H1 (cell line): ENCODE results near the gene NCR2. TPM values are rescaled to one million over a fixed set of nuclear protein-coding genes. Genes with fewer than 3 reads are reported as not detected.

Source experiments
- CHD7 ChIP-seq: fragments of 300-600 bp; sonication (generic); IDR thresholded peaks from 2 replicates; pipeline ENCODE4 v1.7.1; 2012; ENCODE audit warnings: low read length, moderate library complexity, mild to moderate bottlenecking, inconsistent platforms; ENCODE audit not compliant: insufficient replicate concordance
- FOSL1 ChIP-seq: IDR thresholded peaks from 2 replicates; pipeline ENCODE4 v1.6.1; 2011; ENCODE audit warnings: mild to moderate bottlenecking, low read depth, low read length, moderate library complexity; ENCODE audit not compliant: insufficient read depth
- HDAC2 ChIP-seq, 2 experiments: fragments of 300-600 bp in 1 of 2; sonication (generic) in 1 of 2; IDR thresholded peaks; 2 replicates each; pipeline ENCODE4 v1.6.1; 2011 to 2012; ENCODE audit warnings: low read depth in 2 of 2, low read length in 2 of 2, mild to moderate bottlenecking in 2 of 2, moderate library complexity in 2 of 2, borderline replicate concordance in 1 of 2, inconsistent platforms in 1 of 2
- KDM4A ChIP-seq: IDR thresholded peaks from one replicate; pipeline ENCODE4 v1.7.1; 2012; ENCODE audit warnings: low read depth, mild to moderate bottlenecking, moderate library complexity, low read length, inconsistent platforms; ENCODE audit not compliant: severe bottlenecking
- POU5F1 ChIP-seq: IDR thresholded peaks from 2 replicates; pipeline ENCODE4 v1.6.1; 2011; ENCODE audit warnings: low read depth, mild to moderate bottlenecking, low read length, moderate library complexity
- SRF ChIP-seq: IDR thresholded peaks from 2 replicates; pipeline ENCODE4 v1.6.1; 2011; ENCODE audit warnings: mild to moderate bottlenecking, low read depth, low read length, moderate library complexity
- USF2 ChIP-seq: IDR thresholded peaks from 2 replicates; pipeline ENCODE4 v1.6.1; 2011; ENCODE audit warnings: low read length, improper control_type of control experiment
- polyA plus RNA-seq, 7 experiments: library from polyadenylated mRNA; depleted of rRNA in 3 of 7; stranded (reverse) in 5 of 7; unstranded in 2 of 7; fragments of >200 nt in 5 of 7; fragments of 200-250 nt in 2 of 7; gene quantifications; 1 replicate in 5 of 7; 2 replicates in 1 of 7; 4 replicates in 1 of 7; pipeline versions ENCODE4 v1.2.1 to v1.2.3, GENCODE V29; 2011 to 2013; ENCODE audit warnings: missing spikeins in 2 of 7, mixed read lengths in 2 of 7
- total RNA-seq: library from RNA; stranded (reverse); fragmentation: NEBNext Ultra II Directional; extraction: Animal tissue kit (Norgen Biotek cat#: 25700); gene quantifications from 2 replicates; pipeline ENCODE4 v1.2.1, GENCODE V29; 2021

Gene NCR2
- total and polyA plus RNA-seq, 2 of the 8 experiments (the other 6 are each of a cell fraction or from before 2014, with no cell fraction given): not detected

DNA sequence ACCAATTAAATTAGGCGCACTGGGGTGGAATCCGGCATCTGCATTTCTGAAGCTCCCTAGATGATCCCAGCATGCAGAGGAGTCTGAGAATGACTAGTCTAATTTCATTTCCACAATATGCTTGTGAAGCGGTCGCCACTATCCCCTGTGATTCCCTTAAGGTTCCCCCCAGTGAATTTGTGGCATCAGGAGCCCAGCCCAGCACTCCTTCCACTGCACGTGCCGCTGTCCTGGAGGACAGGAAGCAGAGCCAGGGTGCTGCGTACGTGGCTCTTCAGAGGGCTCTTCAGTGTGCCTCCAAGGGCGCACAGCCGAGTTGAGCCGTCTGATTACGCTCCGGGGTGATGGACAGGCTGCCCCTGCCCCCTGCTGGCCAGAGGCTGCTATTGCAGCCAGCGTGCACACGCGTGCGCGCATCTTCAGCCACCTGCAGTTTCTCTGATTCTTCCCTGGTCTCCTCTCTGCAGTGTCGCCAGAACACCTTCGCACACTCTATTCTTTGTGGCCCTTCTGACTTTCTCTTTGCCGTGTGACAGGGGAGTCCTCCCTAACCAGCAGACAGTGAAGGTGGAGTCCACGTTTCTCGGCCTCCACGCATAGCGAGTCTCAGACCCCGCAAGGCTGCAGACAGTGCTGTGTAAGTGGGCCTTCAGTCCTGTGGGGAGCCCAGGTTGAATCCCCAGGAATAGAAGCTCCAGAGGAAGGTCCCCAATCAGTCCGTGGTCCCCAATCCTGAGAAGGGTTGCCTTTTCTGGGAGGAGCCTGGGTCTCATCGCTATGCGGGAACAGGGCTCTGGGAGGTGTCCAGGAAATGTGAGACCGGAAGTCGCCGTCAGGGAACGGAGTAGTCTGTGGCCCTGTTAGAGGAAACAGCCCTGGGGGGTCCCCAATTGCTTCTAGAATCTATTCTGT, 16.5 kb upstream of the NCR2 start (continued):
- no peak for TF ChIP-seq SRF
- TF ChIP-seq FOSL1: no peak
- TF ChIP-seq POU5F1: no peak
- peak; percentile 72 for TF ChIP-seq KDM4A
- TF ChIP-seq HDAC2 (IDR thresholded peaks at IDR 0.05; ENCODE audit: borderline replicate concordance in 1 of 2, low read depth in 2 of 2, low read length in 2 of 2): peak in 1 of 2 experiments; percentile 40; a peak in 1 of 4 replicates
- no peak for TF ChIP-seq CHD7
- no peak for TF ChIP-seq USF2
